IPS-NIHi11 (cell line): ENCODE data around the gene RARA.
A peak's percentile ranks its signal among the peaks of the same experiment; 100 is the strongest.
"Not testable (repeated sequence)": the region's sequence is repeated elsewhere in the genome, so short reads cannot be mapped to it uniquely, and the experiment has no call there.

Source experiments
- DNase-seq: peaks from one replicate; pipeline ENCODE4 v3.0.0; 2012; ENCODE audit warnings: mixed read lengths, low spot score

RARA gene

DNA sequence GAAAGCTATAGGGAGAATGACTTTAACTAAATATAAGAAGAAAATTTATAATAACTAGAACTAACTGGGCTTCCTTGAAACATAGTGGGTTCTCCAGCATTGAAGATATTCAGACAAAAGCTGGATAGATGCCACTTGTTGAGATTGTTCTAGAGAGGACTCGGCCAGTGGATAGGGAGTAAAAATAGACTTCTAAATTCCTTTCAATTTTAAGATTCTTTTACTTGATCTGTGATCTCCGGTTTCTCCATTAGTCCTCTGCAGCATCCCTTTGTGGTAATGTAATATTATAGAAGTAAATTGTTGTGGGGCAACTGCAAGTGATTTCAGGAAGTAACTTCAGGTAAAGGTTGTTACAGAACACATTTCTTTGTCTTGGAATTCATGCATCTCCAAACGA is 10.3 kb upstream of the RARA start:
- no peak for DNase-seq

- DNase-seq, result not testable (repeated sequence)
Observed at GRCh38 chr17:40299159-40299757, 9.7 kb upstream of the RARA start.

- DNase-seq, result no peak
Observed at GRCh38 chr17:40301315-40301714, 7.7 kb upstream of the RARA start.

DNA sequence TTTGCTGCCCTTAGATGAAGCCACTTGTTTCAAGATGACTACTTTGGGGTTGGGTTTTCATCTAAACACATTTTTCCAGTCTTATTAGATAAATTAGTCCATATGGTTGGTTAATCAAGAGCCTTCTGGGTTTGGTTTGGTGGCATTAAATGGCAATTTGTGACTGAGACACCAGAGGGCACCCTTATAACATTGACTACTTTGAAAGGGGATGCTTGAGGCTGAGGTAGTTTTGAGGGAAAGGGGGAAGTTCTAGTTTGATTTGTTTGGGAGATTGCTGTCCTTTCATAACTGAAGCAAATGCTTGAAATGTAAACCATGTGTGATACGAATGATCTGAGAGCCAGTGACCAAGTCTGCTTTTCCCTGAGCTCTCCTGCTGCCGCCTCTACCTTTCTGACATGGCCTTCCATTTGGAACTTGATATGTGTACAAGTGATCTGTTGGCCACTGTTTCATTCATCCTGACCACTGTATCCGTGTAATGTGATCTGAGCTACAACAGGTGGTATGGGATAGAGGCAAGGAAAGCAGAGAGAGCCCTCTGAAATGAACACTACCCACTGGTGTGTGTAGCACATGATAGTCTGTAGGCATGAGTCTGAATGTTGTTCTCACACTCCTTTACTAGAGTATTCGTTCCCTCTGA is 5.8 kb upstream of the RARA start:
- DNase-seq, result peak; percentile 58

DNA sequence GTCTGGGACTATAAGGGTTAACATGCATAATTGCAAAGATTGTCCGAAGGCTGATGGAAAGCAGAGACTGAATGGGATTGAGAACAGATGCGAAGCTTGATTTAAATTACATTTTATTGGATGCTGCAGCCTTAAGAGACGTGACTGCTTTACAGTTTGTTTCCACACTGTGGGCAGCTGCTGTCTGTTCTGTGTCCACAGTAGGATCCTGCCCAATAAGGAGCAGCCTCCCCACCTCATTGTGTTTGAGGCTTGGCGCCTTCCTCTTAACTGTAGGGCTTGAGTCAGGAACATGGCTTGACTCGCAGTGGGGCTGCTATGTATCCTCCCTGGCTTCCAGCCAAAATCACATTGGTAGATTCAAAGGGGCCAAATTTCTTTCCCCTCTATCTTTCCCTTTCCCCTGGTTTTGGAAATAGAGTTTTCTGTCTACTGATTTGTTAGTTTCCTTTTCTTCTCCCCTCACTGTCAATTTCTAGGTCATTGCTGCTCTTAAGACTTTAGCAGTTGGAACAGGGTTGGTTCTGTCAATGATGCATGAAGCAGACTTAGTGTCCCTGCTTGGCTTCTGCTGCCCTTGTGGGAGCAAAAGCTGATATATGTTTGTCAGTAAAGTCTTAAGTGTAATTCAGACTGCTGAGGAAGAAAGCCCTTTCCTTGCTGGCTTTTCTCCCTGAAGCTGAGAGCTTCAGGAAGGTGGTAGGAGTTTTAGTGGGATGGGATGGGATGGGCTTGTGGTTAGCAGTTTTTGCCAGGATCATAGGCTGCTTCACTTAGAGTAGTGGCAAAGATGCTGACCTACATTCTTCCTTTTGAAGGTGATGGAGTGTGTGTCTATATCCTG is 5.0 kb upstream of the RARA start:
- no peak for DNase-seq

- DNase-seq, result not testable (repeated sequence)
Observed at GRCh38 chr17:40304552-40304863, 4.5 kb upstream of the RARA start.

DNA sequence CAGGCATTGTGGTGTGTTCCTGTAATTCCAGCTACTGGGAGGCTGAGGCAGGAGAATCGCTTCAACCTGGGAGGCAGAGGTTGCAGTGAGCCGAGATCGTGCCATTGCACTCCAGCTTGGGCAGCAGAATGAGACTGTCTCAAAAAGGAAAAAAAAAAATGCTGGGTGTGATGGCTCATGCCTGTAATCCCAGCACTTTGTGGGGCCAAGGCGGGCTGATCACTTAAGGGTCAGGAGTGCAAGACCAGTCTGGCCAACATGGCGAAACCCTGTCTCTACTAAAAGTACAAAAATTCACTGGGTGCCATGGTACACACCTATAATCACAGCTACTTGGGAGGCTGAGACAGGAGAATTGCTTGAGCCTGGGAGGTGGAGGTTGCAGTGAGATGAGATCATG is 4.1 kb upstream of the RARA start:
- DNase-seq, result not testable (repeated sequence)

GRCh38 chr17:40306395-40306794 is 2.6 kb upstream of the RARA start:
- DNase-seq, result no peak

DNA sequence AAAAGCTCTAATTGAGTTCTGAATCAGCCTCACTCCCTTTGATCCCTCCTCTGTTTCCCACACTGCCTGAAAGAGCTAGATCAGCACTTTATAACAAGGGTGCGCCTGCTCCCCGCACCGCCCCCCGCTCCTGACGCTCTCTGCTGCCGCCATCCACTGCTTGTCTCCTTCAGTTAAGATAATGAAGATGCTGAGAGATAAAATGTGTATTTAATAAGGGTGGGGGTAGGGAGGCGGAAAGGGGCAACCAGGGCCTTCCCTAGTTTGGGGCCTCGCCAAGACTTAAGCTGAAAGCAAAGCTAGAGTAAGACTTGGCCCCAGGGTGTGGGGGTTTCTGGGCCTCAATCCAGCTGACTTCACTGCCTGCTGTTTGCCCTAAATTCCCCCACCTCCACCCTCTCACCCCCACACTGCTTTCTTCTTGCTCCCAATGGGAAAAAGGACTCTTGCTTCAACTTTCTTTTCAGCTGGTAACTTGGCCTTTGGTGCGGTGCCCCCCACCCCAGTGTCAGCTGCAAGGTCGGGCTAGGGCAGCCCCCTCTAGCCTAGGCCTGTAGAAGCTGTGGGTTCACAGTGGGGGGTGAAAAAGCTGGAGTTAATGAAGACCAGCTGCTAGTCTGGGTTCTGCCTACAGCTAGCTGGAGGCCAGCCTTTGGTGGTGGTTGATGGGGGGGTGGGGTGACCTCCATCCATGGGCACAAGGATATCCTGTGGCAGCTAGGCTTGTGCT is 1.8 kb upstream of the RARA start:
- no peak for DNase-seq

DNA sequence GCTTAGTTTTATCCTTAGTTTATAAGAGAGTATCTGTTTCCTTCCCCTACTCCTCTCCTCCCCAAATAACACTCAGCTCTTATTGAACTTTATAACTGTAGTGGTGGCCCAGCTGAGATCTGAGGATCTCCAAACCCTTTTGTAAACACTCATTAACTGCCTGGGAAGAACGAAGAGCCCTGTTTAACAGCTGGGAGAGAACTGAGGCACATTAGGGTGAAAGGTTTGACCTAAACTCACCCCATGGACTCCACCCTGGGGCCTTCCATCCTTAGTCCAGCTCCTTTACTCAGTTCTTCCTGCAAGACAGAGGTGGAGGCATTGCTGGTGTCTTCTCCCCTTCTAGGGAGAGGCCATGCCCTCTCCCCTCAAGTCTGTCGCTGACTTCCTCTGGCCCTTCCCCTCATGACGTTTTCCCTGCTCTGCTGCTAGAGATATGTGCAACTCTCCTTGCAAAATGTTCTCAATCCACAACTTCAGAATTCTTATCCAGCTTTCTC is 1.2 kb upstream of the RARA start:
- DNase-seq, result no peak

DNA sequence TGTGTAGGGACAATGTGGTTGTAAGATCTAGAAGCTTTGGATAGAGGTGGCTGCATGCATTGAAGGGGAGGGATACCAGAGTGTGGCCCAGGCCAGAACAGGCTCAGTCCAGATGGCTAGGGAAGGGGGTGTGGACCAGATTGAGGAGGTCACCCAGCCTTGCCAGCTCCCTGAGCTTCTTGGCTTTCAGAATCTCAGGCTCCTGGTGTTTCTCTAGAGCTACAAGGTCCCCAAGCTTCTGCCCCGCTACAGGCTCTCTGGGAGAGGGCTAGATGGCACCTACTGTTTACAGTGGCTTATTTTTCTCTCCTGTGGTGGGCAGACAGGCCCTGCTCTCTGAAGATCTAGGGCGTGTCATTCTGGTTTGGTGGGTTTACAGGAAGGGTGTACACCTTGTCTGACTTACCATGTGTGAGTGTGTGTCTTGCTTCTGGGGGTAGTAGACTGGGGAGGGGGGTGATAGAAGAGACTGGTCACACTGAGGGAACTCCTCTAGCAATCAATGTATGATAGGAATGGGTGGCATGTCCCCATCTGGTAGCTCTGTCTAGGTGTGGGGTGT is 1.1 kb downstream of the RARA start:
- no peak for DNase-seq

DNA sequence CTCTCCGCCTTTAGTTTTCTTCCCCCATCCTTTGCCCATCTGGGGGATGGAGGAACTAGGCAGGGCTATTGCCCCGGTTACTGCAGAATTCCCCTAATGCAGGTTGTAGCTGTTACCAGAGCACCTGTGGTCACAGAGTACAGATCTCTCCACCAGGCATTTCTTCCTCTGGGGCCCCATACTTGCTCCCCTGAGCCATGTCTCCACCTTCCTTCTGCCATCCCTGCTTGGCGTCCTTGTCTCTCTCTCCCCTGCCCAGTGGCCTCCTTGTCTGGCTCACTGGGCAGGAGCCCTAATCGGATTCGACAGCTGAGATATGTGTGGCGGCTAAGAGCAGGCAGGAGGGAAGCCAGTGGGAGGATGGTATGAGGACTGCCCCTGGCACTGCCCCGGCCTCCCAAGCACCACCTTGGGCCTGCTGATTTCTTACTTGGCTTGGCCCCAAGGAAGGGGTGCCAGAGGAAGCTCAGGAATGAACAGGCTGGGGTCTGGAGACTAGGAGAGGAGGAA is 2.0 kb downstream of the RARA start:
- no peak for DNase-seq

DNA sequence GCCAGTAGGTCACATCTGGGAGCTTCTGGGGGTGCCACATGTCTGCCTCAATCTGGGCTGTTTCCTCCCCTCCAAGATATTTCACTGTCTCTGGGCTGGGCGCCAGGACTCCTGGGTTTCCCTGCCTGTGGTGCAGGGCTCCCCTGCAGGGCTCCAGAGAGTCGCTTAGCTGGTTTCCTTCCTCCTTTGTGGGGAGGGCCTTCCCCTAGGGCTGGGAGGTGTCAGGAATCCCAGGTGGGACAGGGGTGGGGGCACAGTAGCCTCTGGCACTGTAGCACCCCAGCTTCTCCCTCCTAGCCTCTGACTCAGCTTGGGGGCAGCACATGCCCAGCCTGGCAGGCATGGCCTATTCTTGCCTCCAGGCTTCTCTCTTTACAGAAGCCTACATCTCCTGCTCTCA is 2.6 kb downstream of the RARA start:
- no peak for DNase-seq

- no peak for DNase-seq
Observed at GRCh38 chr17:40312131-40312731, 3.3 kb downstream of the RARA start.

DNA sequence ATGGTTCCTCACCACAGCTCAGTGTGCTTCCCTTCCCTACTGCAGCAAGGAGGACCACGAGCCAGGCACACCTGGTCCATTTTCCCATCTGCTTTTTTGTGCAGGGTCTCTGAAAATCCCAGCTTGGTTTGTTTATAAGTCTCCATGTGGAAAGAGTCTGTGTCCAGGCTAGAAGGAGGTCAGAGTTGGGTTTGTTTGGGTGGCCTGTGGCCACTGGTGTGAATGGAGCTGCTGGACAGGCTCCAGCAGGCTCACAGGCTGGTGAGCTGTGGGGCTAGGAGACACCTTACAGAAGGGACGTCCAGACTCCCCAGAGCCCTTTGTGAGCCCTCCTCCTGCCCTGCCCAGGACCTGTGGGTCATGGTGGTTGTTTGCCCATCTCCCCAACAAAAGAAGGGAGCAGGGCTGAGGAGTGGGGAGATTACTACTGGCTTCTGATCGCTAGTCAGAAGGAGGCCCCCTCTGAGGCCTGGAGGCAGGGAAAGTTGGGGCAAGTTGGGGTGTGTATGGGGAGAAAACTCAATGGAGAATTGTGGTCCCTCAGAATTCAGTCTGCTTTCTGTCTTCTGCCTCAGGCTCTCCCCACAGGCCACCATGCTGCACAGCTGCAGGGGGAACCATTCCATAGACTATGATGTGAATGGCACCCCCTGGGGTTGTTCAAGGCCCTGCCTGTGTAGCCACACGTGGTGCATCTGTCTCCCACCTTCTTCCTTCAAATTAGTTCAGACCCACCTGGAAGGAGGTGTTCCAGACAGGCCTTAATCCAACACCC is 4.1 kb downstream of the RARA start:
- DNase-seq, result no peak

DNA sequence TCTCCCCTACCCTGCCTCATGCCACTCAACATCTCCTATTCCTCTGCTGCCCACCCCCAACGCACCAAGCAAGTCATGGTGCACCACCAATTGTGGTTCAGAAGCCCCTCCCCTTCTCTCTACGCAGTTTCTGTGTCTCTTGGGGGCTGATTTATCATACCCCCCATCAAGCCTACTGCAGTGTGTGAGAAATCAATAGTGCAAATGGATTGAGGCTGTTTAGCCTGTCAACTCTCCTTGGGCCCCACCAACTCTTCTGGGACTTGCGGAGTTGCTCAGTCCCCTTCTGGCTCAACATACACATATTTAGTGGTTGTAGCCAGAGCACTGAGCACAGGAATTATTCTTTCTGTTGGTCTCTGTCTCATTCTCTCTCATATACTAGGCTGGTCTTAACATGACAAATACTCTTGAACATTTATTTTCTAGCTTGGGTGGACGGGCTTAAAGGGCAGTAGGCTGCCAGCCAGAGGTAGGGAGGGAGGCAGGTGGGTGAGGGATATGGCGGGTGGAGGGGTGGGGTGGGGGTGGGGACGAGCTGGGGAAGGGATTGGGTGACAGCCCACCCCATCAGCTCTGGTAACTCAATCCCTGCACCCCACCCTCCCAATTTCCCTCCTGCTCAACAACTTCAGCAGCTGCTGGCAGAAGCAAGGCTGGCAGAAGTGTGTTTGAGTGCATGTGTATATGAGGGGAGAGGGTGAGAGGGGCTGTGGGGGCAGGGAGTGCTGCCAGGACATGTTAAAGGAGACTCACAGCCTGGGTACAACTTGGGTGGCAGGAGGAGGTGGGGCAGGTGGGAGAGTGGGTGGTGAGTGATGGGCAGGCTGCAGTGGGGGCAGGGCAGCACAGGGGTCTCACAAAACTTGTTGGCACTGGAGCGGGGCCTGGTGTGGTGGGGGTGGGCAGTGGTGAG is 4.9 kb downstream of the RARA start:
- no peak for DNase-seq

- DNase-seq, result no peak
Observed at GRCh38 chr17:40314584-40314956, 5.6 kb downstream of the RARA start.

- DNase-seq, result no peak
Observed at GRCh38 chr17:40315206-40315605, 6.2 kb downstream of the RARA start.

DNA sequence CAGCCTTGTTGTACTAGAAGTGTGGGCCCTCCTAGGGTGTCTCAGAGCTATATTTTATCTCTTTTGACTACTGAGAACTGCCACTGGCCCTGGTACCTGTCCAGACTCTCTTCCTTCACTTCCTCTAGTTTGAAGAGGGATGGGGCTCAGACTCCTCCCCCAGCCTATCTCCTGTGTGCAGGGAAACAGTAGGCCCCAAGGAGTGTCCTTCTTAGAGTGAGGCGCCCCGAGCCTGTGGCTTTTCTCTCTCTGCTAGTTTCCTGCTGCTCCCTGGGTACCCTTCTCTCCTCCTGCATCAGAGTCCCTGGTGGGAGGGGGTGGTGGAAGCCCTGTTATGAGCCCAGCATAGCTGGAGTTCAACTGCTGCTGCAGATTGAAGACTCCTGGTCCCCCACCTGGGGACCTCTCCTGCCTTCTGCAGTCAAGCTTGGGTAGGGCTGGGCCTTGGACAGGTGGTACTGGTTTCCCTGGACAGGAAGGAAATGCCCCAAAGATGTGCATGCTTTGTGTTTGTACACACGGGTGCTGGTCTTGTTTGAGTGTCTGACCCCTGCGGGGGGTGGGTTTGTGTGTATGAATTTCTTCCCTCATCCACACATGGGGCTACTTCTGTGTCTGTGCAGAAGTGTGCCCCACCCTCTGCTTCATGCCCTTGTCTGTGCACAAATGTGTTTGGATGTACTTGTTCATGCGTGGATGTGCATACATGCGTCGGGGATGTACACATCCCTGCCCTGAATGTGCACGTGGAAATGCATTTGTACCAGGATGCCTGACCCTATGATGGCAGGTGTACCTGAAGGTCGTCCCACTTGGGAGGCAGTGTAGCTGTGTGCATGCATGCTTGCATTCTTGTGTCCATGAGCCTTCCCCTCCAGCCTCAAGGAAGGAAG is 6.9 kb downstream of the RARA start:
- no peak for DNase-seq
